Activated CD4-positive, alpha-beta T cell treated with anti-CD3 and anti-CD28 coated beads for 48 hours (primary cell): Measurements from ENCODE around the gene ALDH3B1.

Source experiments
- DNase-seq: peaks from one replicate; pipeline ENCODE4 v3.0.0-alpha.2; 2020

Gene ALDH3B1

GRCh38 chr11:68047437-68048290, 37.5 kb downstream of the ALDH3B1 start:
- DNase-seq, result no peak

- DNase-seq, result no peak
Measured at GRCh38 chr11:68048681-68049508, 38.8 kb downstream of the ALDH3B1 start.

- DNase-seq, result no peak
Measured at GRCh38 chr11:68049509-68050370, 39.6 kb downstream of the ALDH3B1 start.

- DNase-seq, result no peak
Measured at GRCh38 chr11:68050371-68050841, 40.3 kb downstream of the ALDH3B1 start.

- no peak for DNase-seq
Measured at GRCh38 chr11:68051191-68052136, 41.3 kb downstream of the ALDH3B1 start.

- no peak for DNase-seq
Measured at GRCh38 chr11:68052137-68052873, 42.2 kb downstream of the ALDH3B1 start.

GRCh38 chr11:68053117-68053516, 43.0 kb downstream of the ALDH3B1 start:
- DNase-seq, result no peak

- DNase-seq, result no peak
Measured at GRCh38 chr11:68053981-68054812, 44.1 kb downstream of the ALDH3B1 start.

- no peak for DNase-seq
Measured at GRCh38 chr11:68056317-68057285, 46.5 kb downstream of the ALDH3B1 start.

GRCh38 chr11:68057807-68058206, 47.7 kb downstream of the ALDH3B1 start:
- no peak for DNase-seq

GRCh38 chr11:68061508-68061907, 51.4 kb downstream of the ALDH3B1 start:
- DNase-seq, result no peak

- no peak for DNase-seq
Measured at GRCh38 chr11:68064926-68065325, 54.8 kb downstream of the ALDH3B1 start.

GRCh38 chr11:68065841-68066240, 55.7 kb downstream of the ALDH3B1 start:
- no peak for DNase-seq

- no peak for DNase-seq
Measured at GRCh38 chr11:68066742-68067141, 56.6 kb downstream of the ALDH3B1 start.

- DNase-seq, result no peak
Measured at GRCh38 chr11:68067991-68068390, 57.9 kb downstream of the ALDH3B1 start.

GRCh38 chr11:68071281-68072048, 61.3 kb downstream of the ALDH3B1 start:
- DNase-seq, result no peak

- no peak for DNase-seq
Measured at GRCh38 chr11:68074584-68075352, 64.6 kb downstream of the ALDH3B1 start.
